ENCODE measurements around the gene TTF2. TPM values are rescaled to one million over a fixed set of nuclear protein-coding genes. Genes with fewer than 3 reads are reported as not detected.

The TTF2 gene
- total and polyA plus RNA-seq, 2 of the 8 experiments (the other 6 are each of a cell fraction or from before 2014, with no cell fraction given), result 16.9 to 89.6 TPM

DNA sequence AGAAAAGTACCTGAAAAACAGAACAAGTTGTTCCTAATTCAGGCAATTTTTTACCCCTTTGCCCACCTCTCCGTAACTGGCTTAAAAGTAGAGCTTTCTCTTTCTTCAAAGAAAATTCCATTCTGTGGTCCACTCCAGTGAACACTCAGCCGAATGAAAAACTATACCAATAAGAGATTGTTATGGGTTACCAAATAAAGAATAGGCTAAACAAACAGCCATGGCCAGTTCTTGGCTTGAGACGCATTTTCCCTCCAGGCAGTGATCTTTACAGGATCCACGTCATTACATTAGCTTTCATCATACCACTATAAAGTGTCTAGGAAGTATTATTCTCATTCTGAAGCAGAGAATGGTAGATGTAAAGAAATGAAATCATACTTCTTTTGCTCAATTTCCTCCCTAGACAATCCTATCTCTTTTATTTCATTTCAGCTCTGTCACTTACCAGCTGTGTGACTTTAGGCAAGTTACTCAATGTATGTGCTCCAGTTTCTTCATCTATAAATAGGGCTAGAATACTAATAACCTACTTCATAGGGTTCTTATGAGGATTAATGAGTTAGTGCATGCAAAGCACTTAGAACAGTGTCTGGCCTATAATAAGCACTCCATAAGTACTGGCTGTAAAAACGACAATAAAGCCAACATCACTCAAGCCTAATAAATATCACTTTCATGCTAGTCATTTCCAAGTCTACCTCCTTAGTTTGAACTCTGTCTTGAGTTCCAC, 87.9 kb downstream of the TTF2 start:
- Histone ChIP-seq H3K23me2 (ENCODE audit: low read depth, low read length) (no peaks in the 10 kb centered on the region), H3K14ac (ENCODE audit: insufficient read length) (no peak overlapping the region), H3K4me3 (ENCODE audit: extremely low read depth in 1 of 4, insufficient read depth in 2 of 4, low read depth in 3 of 4, low read length in 4 of 4) (no peak overlapping the region), H2BK120ac (replicated peaks; ENCODE audit: low read depth, low read length) (no peak overlapping the region), H3K18ac (ENCODE audit: extremely low read depth, low read length) (no peak overlapping the region), H3K79me1 (ENCODE audit: low read depth, low read length) (no peaks in the 10 kb centered on the region), H3K23ac (ENCODE audit: insufficient read length) (no peak overlapping the region), H3K27ac (ENCODE audit: low read depth, low read length) (no peak overlapping the region), H2BK12ac (ENCODE audit: low read depth, low read length) (no peak overlapping the region), H4K20me1 (replicated peaks in 1 of 2; ENCODE audit: control insufficient read depth in 1 of 2, insufficient read depth in 2 of 2, low read length in 2 of 2) (no peaks in the 10 kb centered on the region), H2BK15ac (ENCODE audit: low read length) (no peak overlapping the region), H4K8ac (ENCODE audit: extremely low read depth, insufficient read depth, low read length) (no peak overlapping the region), H3K4ac (replicated peaks; ENCODE audit: insufficient read length, low read depth, low read length) (no peak overlapping the region), H3K27me3 (replicated peaks in 1 of 4; ENCODE audit: control insufficient read depth in 3 of 4, extremely low read depth in 1 of 4, insufficient read depth in 3 of 4, low read length in 3 of 4) (no peaks in the 10 kb centered on the region), H4K91ac (replicated peaks; ENCODE audit: insufficient read length, low read length) (no peak overlapping the region), H3K36me3 (ENCODE audit: control insufficient read depth in 2 of 4, insufficient read depth in 4 of 4, low read length in 3 of 4) (no peaks in the 10 kb centered on the region), H3K4me1 (replicated peaks in 1 of 4; ENCODE audit: control insufficient read depth in 3 of 4, insufficient read depth in 4 of 4, low read length in 3 of 4) (peaks cover 0 to 6% (median 0%) of the 10 kb centered on the region in 4 experiments; a peak in 1 of 7 replicates), H3K9me3 (ENCODE audit: insufficient read depth in 2 of 2, low read depth in 1 of 2, low read length in 1 of 2) (no peaks in the 10 kb centered on the region), H2BK5ac (ENCODE audit: low read depth, low read length) (no peak overlapping the region), H3K56ac (replicated peaks; ENCODE audit: insufficient read length, low read depth, low read length) (no peak overlapping the region), H3K79me2 (ENCODE audit: control insufficient read depth in 1 of 2, insufficient read depth in 2 of 2, low read length in 2 of 2) (no peaks in the 10 kb centered on the region), H3K4me2 (ENCODE audit: insufficient read depth in 1 of 2, low read depth in 2 of 2, low read length in 2 of 2) (no peak overlapping the region), H2AK5ac (ENCODE audit: low read depth, low read length) (no peak overlapping the region), H3K9ac (replicated peaks in 1 of 4; ENCODE audit: extremely low read depth in 1 of 4, low read depth in 3 of 4, low read length in 3 of 4) (no peak overlapping the region), H2BK20ac (ENCODE audit: low read length) (no peak overlapping the region), H2AFZ (ENCODE audit: low read length) (no peak overlapping the region), H4K5ac (ENCODE audit: insufficient read length, low read depth, low read length) (no peak overlapping the region)
- ChIA-PET CTCF (ENCODE audit: partially characterized antibody) (interaction anchor here (0.5 to 1.0 kb wide), 3 partner anchors 14 to 55 kb away, joined by 3 read pairs; no protein-coding TSS in a partner anchor), POLR2A (ENCODE audit: partially characterized antibody) (no interaction called here)
- no peak for DNase-seq (ENCODE audit: low read depth in 1 of 2, low spot score in 2 of 2)
- 88% methylated on average over 5 of the region's 5 CpGs; no CpG with 5 or more reads in 1 of the 2 experiments for WGBS, 2 experiments (ENCODE audit: extremely low coverage in 1 of 2, insufficient coverage in 1 of 2, insufficient read length in 1 of 2, insufficient replicate concordance in 2 of 2, low coverage in 1 of 2, low lambda C conversion rate in 2 of 2, missing lambda C conversion rate in 1 of 2)
- TF ChIP-seq, protein P1, sequence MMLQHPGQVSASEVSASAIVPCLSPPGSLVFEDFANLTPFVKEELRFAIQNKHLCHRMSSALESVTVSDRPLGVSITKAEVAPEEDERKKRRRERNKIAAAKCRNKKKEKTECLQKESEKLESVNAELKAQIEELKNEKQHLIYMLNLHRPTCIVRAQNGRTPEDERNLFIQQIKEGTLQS (IDR thresholded peaks at IDR 0.05; ENCODE audit: insufficient read depth, low read depth, low read length), result no peak
- TF ChIP-seq CTBP2 (IDR thresholded peaks at IDR 0.05; ENCODE audit: borderline replicate concordance, insufficient read depth, insufficient read length, low read length) (no peak), ZNF274 (IDR thresholded peaks at IDR 0.05; ENCODE audit: borderline replicate concordance, extremely low read depth, low read length) (no peak), SP2 (IDR thresholded peaks at IDR 0.05; ENCODE audit: low read length) (no peak), EP300 (IDR thresholded peaks at IDR 0.05; ENCODE audit: borderline replicate concordance in 1 of 2, low read depth in 2 of 2, low read length in 2 of 2) (no peak), POLR2AphosphoS5 (IDR thresholded peaks at IDR 0.05; ENCODE audit: low read depth, low read length) (no peak), GABPA (IDR thresholded peaks at IDR 0.05; ENCODE audit: borderline replicate concordance, insufficient read depth, low read length) (no peak), EGR1 (IDR thresholded peaks at IDR 0.05; ENCODE audit: borderline replicate concordance, low read depth, low read length) (no peak)
- FAIRE-seq, result no peak
